Skeletal muscle cell (primary cell): ENCODE results near the gene MVB12B.
A peak's percentile ranks its signal among the peaks of the same experiment; 100 is the strongest.

ENCODE experiments used
- DNase-seq: peaks from one replicate; pipeline ENCODE4 v3.0.0-alpha.2; 2010; ENCODE audit warnings: low read depth
- H3K4me3 ChIP-seq: 2 replicates; pipeline ENCODE4 v1.5.1; 2011; ENCODE audit warnings: low read depth, mild to moderate bottlenecking, control low read depth, low read length, moderate library complexity

Gene MVB12B

DNA sequence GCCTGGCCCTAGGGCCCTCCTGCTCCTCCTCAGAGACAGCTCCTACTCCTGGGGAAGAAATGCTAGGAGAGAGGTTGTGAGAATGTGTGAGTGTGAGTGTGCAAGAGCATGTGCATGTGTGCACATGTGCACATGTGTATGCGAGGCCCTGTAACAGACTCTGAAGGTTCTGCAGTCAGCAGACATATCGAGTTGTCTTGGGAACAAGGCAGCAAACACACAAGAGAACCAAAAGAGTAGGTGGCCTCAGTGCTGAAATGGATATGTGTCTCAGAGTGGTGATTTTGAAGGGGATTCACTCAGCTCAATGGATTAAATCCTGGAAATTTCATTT is 50.5 kb downstream of the MVB12B start:
- H3K4me3 ChIP-seq, result no peak overlapping the region
- no peak for DNase-seq

DNA sequence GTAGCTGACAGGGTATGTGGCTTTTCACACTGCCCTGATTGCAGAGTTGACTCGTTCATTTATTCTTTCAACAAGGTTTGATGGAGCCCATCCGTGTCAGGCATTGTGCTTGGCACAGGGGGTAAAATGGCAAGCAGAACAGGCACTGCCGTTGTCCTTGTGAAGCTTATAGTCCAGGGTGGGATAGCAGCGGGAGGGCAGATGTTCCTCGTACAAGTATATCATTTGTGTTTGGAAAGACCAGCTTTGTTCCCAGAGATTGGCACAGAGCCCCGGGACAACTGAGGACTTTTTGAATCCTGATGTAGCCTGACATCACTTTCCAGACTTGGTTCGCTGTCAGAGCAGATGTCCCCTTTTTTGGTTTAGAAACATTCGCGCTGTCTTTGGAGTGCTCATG is 50.9 kb downstream of the MVB12B start:
- H3K4me3 ChIP-seq, result no peak overlapping the region
- DNase-seq, result no peak

DNA sequence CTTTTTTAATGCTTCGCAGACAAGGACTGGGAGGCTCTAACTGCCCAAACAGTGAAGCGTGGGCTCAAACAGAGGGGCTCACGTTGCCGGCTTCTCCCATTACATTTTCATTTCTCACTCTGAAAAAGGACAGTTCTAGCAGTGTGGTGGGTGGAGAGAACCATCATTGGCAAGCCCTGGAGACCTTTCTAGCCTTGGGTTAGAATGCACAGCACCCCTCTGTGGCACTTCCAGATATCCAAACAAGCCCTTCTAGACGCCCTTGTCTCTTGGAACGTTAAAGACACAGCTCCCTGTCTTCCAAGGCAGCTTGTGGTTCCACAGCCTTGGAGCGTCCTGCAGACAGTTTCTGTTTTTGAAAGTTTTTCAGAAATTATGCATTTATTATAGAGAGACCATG is 52.1 kb downstream of the MVB12B start:
- H3K4me3 ChIP-seq, result no peak overlapping the region
- no peak for DNase-seq

DNA sequence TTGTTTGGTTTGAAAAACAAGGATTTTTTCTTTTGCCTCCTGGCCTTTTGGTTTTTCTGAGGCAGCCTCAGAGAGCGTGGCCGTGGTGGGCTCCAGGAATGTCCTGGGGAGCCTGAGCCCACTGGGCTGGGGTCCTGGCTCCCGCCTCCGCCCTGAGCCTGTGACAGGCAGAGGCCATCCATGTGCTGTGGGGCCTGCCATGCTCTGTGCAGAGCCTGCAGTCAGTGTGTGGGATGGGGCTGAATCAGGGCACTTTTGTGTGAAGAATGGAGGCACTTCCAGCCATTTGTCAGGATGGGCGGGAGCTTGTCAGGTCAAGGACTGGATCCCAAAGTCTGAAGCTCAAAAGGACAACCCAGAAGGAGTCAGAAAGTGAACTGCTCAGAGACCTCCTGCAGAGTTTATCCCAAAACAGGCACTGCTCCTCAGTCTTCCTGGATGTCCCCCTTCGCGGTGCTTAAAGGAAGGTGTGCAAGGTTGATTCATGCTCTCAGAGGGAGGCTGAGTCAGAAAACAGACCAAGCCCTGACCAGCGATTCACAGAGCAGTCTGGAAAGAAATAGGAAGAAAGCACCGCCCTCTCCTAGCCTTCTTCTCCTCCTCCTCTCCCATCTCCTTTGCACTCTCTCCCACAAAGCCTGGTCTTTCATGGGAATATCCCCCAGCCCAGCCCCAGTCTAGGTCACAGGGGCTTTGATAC is 53.2 kb downstream of the MVB12B start:
- H3K4me3 ChIP-seq, result no peak overlapping the region
- DNase-seq, result no peak

DNA sequence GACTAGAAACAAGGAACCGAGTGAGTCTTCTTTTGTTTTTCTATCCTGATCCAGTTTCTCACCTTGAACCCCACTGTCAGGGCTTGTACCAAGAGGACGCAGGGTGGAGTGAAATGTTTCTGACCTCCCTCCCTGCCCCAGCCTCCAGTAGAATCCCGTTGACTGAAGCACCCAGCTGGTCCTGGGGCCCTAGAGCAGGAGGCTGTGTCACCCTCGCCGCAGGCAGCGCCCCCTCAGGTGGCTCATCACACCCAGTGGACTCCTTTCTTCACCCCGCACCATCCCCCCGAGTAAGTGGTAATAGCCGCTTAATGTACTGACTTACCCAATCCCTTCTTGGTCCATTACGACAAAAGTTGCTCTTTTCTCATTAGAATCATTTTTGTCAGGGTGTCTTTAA is 53.8 kb downstream of the MVB12B start:
- no peak overlapping the region for H3K4me3 ChIP-seq
- no peak for DNase-seq

DNA sequence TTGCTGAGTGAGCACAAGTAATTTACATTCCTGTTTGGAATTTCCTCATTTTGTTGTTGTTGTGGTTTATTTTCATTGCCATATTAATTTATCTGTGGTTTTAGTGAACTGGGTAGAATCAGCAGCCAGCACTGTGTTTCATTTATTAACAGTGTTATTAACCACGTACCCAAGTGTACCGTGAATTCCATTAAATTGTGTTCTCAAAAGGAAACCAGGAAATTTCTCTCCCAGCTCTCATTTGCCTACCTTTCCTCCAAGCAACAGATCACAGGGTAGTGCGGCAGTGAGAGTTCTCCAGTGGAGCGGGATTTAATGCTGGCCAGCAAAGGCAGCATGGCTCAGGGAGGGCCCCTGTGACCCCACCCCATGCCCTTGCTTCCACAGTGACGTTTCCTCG is 54.6 kb downstream of the MVB12B start:
- no peak for DNase-seq

DNA sequence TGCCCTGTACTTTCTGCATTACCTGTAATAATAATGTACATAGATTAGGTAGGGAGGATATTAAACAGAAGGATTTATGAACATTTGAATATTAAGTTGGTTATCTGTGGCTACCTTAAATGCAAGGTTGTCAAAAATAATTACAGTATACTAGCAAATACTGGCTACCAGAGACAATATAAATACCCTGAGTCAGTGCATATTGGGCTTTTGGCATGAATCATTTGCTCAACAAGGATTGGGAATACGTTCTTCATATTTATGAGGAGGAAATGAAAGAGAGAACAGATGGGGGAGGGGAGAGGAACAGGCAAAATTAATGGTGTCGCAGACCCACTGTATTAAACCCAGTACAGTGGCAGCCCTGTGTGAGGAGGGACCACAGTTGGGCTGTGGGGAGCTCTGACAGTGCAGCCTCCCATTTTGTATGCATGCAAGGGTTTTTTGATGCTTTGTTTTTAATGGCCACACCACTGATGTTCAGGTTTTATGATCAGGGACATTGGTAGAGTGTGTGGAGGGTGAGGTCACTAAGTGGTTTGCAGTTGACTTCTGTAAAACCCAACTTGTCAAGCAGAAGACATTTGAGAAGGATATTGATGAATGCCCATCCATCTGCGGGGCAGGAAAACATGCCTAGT is 56.9 kb downstream of the MVB12B start:
- no peak overlapping the region for H3K4me3 ChIP-seq
- no peak for DNase-seq

More for the DNA sequence above, 54.6 kb downstream of the MVB12B start:
- no peak overlapping the region for H3K4me3 ChIP-seq

DNA sequence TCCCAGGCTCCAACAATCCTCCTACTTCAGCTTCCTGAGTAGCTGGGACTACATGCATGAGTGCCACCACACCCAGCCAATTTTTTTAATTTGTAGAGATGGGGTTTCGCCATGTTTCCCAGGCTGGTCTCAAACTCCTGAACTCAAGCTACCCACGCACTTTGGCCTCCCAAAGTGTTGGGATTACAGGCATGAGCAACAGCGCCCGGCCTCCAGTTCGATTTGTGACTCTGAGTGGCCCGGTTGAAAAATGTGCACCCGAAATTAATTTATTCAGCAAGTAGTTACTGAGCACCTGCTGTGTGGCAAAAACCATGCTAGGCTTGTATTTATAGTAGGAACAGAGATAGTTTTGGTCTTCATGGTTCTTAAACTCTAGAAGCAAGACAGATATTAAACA is 58.3 kb downstream of the MVB12B start:
- no peak for DNase-seq
- no peak overlapping the region for H3K4me3 ChIP-seq

DNA sequence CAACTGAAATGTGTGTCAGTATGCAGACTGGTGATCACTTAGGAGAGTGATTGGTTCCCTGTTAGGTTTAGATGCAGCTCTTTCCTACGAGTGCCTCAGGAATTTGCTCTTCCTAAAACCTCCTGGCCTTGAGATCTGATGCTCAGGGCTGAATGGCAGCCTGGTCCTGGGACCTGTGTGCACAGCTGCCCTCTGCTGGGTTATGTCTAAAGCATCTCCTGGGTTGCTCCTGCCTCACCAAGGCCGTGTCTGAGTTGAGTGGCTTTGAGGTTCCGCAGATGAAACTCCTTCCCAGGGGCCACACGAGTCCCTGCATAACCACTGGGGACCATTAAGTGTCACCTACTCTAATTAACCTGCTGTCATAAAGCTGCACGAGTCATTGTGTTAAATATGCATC is 59.5 kb downstream of the MVB12B start:
- H3K4me3 ChIP-seq, result no peak overlapping the region
- DNase-seq, result no peak

DNA sequence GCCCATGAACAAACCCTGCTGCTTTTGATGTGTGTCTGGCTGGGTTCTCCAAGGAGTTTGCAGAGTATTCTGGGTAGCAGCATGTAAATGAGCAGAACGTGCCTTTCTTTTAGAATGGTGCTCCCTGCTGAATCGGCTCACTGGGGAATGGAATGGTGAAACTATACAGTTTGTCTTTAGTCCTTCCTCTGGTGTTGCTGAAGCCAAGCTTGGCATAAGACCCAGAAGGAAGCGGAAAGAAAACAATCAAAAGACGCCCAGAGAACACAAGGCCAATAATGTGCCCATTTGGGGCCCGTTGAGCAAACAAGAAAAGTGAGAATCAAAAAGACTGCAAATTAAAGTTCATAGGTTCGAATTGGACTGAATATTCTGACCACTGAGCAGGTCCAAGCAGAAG is 60.1 kb downstream of the MVB12B start:
- DNase-seq, result no peak

DNA sequence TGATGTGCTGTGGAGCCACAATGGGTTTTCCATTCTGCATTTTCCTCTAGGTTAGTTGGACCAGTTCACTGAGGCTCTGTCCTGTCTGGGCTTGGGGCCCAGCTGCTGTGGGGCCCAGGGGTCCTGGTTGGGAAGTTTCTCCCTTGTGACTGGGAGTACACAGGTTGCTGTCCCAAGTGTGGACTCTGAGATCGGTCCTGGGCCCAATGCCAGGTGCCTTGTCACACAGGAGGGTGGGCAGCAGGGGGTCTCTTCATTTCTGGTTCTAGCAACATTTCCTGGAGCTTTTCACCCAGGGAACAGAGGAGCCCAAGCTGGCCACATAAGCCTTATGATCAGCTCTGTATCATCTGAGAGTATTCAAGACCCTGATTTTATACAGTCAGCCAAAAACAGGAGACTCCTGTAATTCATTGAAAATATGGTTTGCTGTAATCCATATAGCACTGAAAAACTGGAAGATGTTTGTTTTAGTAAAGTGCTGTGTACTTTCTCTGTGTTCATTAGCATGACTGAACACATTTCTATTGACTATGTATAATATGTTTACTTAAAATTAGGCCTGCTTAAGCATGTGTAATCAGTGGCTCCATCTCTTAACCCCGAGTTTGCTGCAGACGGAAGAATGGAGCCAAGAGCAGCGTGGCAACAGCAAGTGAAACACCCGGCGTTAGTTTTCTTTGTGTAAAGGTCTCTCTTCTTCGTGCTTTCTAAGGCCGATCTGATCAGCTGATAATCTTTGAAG is 62.5 kb downstream of the MVB12B start:
- no peak overlapping the region for H3K4me3 ChIP-seq
- no peak for DNase-seq

More for the DNA sequence above, 60.1 kb downstream of the MVB12B start:
- no peak overlapping the region for H3K4me3 ChIP-seq

DNA sequence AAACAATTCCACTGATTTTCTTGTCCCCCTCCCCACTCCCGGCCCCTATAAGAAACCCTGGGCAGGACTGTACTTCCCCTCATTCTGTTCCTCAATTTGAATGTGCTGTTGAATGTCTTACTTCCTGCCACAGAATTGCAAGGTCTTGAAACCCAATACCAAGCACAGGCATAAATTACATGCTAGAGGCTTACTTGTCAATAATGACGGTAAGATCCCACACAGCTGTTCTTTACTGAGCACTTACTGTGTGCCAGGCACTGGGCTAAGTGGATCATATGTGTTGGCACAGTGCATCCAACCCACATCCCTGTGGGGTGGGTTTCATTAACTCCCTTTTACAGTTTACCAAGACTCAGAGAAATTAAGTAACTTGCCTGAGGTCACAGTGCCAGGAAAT is 63.4 kb downstream of the MVB12B start:
- DNase-seq, result no peak
- H3K4me3 ChIP-seq, result no peak overlapping the region

DNA sequence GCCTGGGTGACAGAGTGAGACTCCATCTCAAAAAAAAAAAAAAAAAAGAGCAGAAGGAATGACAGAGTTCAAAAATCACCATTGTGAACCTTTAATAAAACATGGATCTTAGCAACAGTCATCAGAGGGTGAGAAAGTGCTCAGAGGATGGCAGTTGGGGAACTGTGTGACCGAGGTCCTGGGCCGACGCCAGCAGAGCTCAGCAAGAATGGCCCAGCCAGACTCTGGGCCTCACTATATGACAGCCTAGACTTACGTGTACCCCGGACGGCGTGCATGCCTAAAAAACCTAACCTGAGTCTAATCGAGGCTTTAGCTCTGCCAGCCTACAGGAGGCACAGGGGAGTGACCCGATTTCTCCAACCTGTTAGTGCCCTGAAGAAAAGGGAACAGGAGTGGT is 64.3 kb downstream of the MVB12B start:
- DNase-seq, result no peak
- no peak overlapping the region for H3K4me3 ChIP-seq

DNA sequence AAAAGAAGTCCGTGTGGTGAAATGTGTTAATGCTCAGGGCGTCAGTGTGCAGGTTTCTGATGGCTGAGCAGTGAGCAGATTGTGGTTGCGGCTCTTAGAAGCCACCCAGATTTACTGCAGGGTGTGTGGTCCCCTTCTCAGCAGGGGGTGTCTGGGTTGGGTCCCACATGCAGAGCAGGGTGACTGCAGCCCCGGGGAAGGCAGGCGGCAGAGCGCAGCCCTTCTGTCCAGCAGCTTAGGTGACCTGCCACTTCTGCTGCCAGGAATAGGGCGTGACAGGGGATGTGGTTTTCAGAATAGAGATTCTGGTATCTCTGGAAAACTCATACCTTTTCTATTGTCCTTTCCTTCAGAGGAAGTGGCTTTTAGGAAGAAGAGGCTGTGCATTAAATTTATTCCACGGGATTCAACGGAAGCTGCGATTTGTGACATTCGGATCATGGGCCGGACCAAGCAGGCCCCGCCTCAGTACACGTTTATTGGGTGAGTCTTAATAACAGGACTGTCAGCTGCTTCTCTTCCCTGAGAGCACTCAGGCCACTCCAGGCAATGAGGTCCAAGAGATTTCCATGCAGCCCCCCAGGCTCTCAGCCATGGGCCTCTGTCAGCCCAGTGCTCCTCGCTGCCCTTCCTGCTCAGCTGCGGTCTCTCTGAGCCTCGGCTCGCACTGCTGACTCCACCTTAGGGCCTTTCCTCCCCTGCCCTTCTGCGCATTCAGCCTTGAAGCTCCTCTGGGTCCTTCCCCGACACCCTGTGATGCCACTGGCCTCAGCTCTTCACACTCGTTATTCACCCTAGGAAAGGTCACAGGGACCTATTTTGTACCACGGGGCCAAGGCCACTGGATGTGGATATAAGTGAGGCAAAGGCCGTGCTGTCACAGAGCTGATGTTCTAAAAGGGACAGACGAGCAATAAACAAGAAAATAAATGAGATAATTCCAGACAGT is 65.4 kb downstream of the MVB12B start:
- H3K4me3 ChIP-seq, result no peak overlapping the region
- DNase-seq, result no peak

DNA sequence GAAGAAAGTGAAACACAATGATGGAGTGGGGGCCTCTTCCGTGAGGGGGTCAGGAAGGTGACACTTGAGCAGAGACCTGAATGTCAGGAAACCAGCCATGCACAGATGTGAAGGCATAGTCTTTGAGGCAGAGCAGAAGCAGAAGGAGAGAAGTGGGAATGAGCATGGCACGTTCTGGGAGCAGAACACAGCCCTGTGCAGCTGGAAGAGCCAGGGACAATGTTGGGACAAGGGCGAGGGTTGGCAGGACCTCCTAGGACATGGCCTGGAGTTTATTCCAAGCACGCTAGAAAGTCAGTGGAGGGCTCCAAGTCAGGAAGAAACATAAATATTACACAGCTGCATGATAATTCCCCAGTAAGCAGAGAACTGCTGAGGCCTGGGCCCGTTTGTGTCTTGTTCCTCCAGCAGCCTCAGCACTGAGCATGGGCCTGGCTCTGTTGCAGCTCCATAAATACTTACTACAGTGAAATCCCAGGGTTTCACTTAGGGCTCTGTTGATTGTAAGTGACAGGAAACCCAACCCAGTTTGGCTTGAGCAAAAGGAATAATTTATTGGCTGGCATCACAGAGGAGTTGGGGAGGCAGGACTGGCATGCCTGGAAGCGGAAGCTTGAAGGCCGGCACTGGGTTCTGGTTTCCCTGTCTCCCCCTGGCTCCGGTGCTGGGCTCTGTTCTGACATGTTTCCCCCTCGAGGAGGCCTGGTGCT is 66.2 kb downstream of the MVB12B start:
- no peak for DNase-seq
- no peak overlapping the region for H3K4me3 ChIP-seq

DNA sequence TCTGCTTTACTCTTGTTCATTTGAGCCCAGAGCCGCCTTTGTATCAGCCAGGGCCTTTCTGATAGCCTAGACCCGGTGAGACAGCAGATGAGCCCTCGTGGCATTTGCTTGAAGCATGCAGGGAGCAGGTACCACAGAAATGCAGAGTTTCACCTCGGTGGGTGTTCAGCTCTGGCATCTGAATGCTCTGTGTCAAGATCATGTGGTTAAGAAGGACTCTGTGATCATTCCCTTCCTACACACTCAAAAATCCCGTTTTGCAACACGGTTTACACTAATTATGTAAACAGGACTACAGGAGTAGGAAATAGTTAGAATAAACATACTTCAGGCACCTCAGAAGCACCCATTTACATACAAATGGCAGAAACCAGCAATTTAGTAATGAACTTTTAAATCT is 67.2 kb downstream of the MVB12B start:
- no peak for DNase-seq
- H3K4me3 ChIP-seq, result no peak overlapping the region

DNA sequence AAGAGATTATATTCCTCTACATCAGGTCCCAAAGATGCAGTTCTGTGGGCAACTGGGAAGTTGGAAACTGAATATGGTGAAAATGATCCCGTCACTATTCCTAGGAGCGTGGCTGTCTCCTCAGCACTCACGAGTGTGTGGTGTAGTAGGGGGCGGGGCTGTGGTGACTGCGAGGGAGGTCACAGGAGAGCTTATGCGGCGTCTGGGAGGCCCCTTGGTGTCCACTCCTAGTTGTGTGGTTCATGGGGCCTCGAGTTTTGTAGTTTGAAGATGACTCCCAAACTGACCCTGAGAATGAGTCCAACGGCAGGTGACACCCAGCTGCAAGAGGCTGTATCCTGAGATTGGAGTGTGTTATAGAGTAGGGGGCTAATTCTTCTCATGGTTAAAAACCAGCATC is 68.2 kb downstream of the MVB12B start:
- no peak overlapping the region for H3K4me3 ChIP-seq
- no peak for DNase-seq

DNA sequence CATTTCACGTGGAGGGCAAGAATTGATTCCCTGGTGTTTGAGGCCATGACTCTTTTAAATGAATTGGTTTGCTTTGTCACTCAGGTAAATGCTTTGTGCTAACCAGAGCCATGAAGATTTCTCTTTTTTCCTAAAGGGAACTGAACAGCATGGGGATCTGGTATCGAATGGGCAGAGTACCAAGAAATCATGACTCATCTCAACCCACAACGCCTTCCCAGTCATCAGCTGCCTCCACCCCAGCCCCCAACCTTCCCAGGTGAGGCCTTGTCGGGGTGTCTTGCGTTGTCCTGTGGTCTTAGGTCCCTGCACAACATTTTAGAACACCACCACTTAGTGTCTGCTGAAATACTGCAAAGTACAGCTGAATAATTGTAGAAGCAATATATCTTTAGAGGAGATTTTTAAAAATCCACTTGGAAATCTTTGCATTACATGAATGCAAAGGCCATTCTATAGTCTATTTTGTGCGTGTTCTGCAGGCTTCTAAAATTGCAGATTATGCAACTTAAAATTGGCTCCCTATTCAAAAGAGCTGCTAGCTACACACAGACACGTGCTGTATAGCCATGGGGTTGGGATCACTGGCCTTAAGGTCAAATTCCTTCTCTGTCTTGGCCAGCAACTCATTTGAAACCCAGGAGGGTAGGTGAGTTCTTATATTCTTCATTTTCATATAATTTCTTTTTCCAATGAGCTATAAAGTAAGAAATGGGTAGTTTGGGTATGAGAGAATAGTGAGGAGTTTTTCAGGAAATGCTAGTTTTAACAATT is 69.0 kb downstream of the MVB12B start:
- DNase-seq, result peak; percentile 48
- H3K4me3 ChIP-seq, result no peak overlapping the region

DNA sequence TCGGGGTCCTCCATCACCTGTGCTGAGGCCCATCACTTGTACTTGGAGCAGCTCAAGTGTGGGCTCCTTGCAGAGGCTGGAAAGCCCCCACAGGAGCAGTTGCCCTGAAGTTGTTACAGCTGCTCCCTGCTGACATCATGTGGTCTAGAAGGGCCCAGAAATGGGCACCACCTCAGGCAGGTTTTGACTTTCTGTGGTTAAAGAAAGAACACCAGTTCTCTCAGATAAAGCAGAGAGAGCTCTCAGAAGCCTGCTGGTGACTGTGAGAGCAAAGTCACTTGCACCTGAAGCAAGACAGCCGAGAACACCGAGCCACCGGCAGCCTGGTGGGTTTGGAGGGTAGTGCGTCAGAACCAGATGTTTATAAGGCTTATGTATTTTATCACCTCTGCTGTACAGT is 70.4 kb downstream of the MVB12B start:
- DNase-seq, result no peak
- H3K4me3 ChIP-seq, result no peak overlapping the region
